ENCODE data around the gene RIPOR2.

GRCh38 chr6:24922170-24922569 lies 13.6 kb downstream of the RIPOR2 start:
- TF ChIP-seq POLR2A (IDR thresholded peaks at IDR 0.05; ENCODE audit: low read depth, low read length) (no peak), CTCF (IDR thresholded peaks at IDR 0.05; ENCODE audit: extremely low read depth in 1 of 2, insufficient read depth in 1 of 2, low read depth in 1 of 2, low read length in 2 of 2) (no peak), EZH2 (IDR thresholded peaks at IDR 0.05; ENCODE audit: borderline replicate concordance, low read depth, low read length, severe bottlenecking) (no peak), GATA2 (IDR thresholded peaks at IDR 0.05; ENCODE audit: insufficient read depth, insufficient read length, low read depth, low read length) (no peak), POLR2AphosphoS5 (IDR thresholded peaks at IDR 0.05; ENCODE audit: insufficient read depth, low read depth, low read length) (no peak), JUN (IDR thresholded peaks at IDR 0.05; ENCODE audit: borderline replicate concordance, insufficient read depth, insufficient read length, low read depth) (no peak)

Data from endothelial cell of umbilical vein (primary cell).